GM12878 (cell line): ENCODE data around the gene GARNL3.

Experiments used
- BACH1 ChIP-seq: fragments of 450-650 bp; IDR thresholded peaks from 2 replicates; pipeline ENCODE4 v1.6.1; 2017; ENCODE audit warnings: mild to moderate bottlenecking, borderline replicate concordance
- CEBPB ChIP-seq, 2 experiments: fragments of 150-350 bp in 1 of 2; IDR thresholded peaks; 2 replicates each; pipeline ENCODE4 v1.6.1; 2012 to 2014; ENCODE audit warnings: low read depth in 2 of 2, low read length in 2 of 2, borderline replicate concordance in 1 of 2, inconsistent platforms in 1 of 2
- JUND ChIP-seq: IDR thresholded peaks from 2 replicates; pipeline ENCODE4 v1.6.1; 2012; ENCODE audit warnings: low read depth, mild to moderate bottlenecking, low read length, improper control_type of control experiment, moderate library complexity
- RBBP5 ChIP-seq: fragments of 200-600 bp; sonication (generic); conservative IDR thresholded peaks from 2 replicates; pipeline ENCODE4 v1.6.1; 2016

DNA sequence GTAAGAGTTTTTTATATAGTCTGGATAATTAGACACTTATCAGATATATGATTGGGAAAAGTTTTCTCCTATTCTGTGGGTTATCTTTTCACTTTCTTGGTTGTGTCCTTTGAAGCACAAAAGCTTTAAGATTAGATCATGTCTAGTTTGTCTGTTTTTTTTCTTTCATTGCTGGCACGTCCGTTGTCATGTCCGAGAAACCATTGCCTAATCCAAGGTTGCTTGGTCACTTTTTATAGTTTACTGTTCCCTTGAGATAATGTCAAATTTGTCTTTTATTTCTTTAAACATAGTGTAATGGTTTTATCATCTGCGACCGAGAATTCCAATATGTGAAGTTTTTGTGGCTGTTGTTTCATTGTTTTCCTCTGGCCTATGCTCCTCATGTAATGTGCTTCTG lies 28.8 kb downstream of the GARNL3 start:
- no peak for TF ChIP-seq RBBP5
- no peak for TF ChIP-seq JUND
- TF ChIP-seq CEBPB (IDR thresholded peaks at IDR 0.05; ENCODE audit: borderline replicate concordance in 1 of 2, low read depth in 2 of 2, low read length in 2 of 2): no peak
- TF ChIP-seq BACH1: no peak
